PFSK-1 (cell line): ENCODE results near the gene SELENOO.

Experiments used
- FOXP2 ChIP-seq: optimal IDR thresholded peaks from 2 replicates; pipeline ENCODE3; 2011; ENCODE audit warnings: borderline replicate concordance, control low read depth, inconsistent platforms; ENCODE audit not compliant: insufficient read depth; ENCODE audit errors: extremely low read length, extremely low read depth
- POLR2AphosphoS5 ChIP-seq: IDR thresholded peaks from 2 replicates; pipeline ENCODE4 v1.6.1; 2012; ENCODE audit warnings: low read depth, mild to moderate bottlenecking, control low read depth, low read length, moderate library complexity
- REST ChIP-seq, 2 experiments: IDR thresholded peaks; 2 replicates each; pipeline versions ENCODE4 v1.6.1 to v1.8.0; 2011 to 2012; ENCODE audit warnings: low read depth in 2 of 2, low read length in 2 of 2, control low read depth in 1 of 2, inconsistent platforms in 1 of 2, mild to moderate bottlenecking in 1 of 2, moderate library complexity in 1 of 2; ENCODE audit not compliant: insufficient read depth in 1 of 2
- SIN3A ChIP-seq: IDR thresholded peaks from 2 replicates; pipeline ENCODE4 v1.6.1; 2012; ENCODE audit warnings: mild to moderate bottlenecking, low read length, moderate library complexity, borderline replicate concordance; ENCODE audit not compliant: insufficient read depth
- TAF1 ChIP-seq: IDR thresholded peaks from 2 replicates; pipeline ENCODE4 v1.6.1; 2012; ENCODE audit warnings: low read length, control low read depth, borderline replicate concordance; ENCODE audit not compliant: insufficient read depth

The SELENOO gene

GRCh38 chr22:50188356-50188755 is 12.5 kb upstream of the SELENOO start:
- TF ChIP-seq FOXP2: no peak
- no peak for TF ChIP-seq SIN3A
- no peak for TF ChIP-seq TAF1
- TF ChIP-seq POLR2AphosphoS5: no peak
- no peak for TF ChIP-seq REST (IDR thresholded peaks at IDR 0.05; ENCODE audit: insufficient read depth in 1 of 2, low read depth in 2 of 2, low read length in 2 of 2)

- TF ChIP-seq SIN3A (no peak), POLR2AphosphoS5 (no peak), TAF1 (no peak)
Observed at GRCh38 chr22:50189184-50189848, 11.5 kb upstream of the SELENOO start.

- TF ChIP-seq FOXP2 (no peak), TAF1 (no peak), SIN3A (no peak), POLR2AphosphoS5 (no peak)
Observed at GRCh38 chr22:50189849-50190181, 11.0 kb upstream of the SELENOO start.

GRCh38 chr22:50190182-50190940 is 10.4 kb upstream of the SELENOO start:
- TF ChIP-seq SIN3A (no peak), REST (IDR thresholded peaks at IDR 0.05; ENCODE audit: insufficient read depth in 1 of 2, low read depth in 2 of 2, low read length in 2 of 2) (no peak), POLR2AphosphoS5 (no peak), FOXP2 (no peak), TAF1 (no peak)

- no peak for TF ChIP-seq TAF1
- no peak for TF ChIP-seq REST (IDR thresholded peaks at IDR 0.05; ENCODE audit: insufficient read depth in 1 of 2, low read depth in 2 of 2, low read length in 2 of 2)
- no peak for TF ChIP-seq FOXP2
- TF ChIP-seq SIN3A: no peak
- TF ChIP-seq POLR2AphosphoS5: no peak
Observed at GRCh38 chr22:50190941-50191741, 9.7 kb upstream of the SELENOO start.
